GM18909 (cell line): ENCODE measurements around the gene TSPAN17.
"Not testable (repeated sequence)": the region's sequence is repeated elsewhere in the genome, so short reads cannot be mapped to it uniquely, and the experiment has no call there.

Experiments used
- ATAC-seq: cut with Tn5 transposase; IDR thresholded peaks from one replicate; pipeline ENCODE4 v1.9.1; 2021; ENCODE audit warnings: mild to moderate bottlenecking; ENCODE audit not compliant: unreplicated experiment, poor library complexity

TSPAN17 gene

DNA sequence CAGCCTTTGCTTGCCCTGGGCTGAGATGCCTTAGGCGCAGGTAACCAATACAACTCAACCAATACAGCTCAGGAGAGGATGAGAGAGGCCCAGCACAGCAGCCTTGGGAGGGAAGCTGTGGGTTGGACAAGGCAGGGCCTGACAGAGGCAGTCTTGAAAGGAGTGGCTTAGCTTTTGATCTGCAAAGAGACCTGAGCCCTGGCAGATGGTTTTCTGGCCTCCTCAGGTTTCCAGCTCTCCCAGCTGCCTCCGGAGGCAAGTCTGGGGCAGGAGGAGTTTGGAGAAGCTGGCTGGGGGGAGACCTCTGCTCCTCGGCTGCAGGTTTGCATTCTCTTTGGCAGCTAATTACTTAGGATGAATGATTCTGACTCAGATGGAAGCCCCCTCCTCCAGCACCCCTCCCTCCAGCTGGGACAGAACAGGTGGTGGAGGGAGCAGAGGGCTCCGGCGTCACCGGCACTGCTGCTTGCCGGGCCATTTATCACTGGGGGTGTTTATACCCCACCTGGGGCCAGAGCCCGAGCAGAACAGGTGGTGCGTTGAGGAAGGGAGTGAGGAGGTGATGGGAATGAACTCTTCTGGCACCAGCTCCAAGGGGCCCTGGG, 50.8 kb downstream of the TSPAN17 start:
- no peak for ATAC-seq

DNA sequence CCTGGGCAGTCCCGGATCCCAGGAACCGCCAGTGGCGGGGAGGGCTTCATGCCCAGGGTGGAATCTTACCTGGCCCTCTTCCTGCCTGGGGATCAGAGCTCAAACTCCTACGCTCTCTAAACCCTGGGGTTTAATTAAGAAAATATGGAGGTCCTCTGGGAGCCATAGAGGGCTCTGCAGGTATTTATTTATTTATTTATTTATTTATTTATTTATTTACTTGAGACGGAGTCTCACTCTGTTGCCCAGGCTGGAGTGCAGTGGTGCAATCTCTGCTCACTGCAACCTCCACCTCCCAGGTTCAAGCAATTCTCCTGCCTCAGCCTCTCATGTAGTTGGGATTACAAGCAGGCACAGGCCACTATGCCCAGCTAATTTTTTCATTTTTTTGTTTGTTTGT, 52.2 kb downstream of the TSPAN17 start:
- not testable (repeated sequence) for ATAC-seq

DNA sequence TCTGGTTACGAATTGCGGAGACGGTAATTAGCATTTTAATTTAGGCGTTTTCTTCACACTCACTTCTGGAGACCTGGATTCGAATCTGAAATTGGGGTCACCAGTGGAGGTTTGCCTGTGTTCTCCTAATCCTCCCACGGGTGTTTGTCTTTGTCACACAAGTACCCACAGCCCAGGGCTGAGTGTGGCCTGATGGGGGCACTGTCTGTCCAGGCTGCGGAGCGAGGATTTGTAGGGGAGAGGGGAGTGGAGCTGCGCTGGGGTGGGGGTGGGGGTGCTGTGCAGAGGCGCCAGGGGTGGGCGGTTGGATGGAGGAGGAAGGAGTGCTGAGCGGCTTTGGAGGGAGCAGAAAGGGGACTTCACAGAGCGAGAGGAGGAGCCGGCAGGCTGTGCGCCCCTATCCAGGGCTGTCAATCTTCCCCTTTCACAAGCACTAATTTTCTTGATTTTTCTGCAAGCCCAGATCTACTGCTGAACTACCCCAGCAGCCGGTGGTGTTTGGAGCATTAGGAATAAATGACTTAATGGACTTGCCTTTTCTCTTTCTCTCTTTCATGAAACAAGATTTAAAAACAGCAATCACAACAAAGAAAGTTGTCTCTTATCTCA, 53.1 kb downstream of the TSPAN17 start:
- ATAC-seq = no peak

DNA sequence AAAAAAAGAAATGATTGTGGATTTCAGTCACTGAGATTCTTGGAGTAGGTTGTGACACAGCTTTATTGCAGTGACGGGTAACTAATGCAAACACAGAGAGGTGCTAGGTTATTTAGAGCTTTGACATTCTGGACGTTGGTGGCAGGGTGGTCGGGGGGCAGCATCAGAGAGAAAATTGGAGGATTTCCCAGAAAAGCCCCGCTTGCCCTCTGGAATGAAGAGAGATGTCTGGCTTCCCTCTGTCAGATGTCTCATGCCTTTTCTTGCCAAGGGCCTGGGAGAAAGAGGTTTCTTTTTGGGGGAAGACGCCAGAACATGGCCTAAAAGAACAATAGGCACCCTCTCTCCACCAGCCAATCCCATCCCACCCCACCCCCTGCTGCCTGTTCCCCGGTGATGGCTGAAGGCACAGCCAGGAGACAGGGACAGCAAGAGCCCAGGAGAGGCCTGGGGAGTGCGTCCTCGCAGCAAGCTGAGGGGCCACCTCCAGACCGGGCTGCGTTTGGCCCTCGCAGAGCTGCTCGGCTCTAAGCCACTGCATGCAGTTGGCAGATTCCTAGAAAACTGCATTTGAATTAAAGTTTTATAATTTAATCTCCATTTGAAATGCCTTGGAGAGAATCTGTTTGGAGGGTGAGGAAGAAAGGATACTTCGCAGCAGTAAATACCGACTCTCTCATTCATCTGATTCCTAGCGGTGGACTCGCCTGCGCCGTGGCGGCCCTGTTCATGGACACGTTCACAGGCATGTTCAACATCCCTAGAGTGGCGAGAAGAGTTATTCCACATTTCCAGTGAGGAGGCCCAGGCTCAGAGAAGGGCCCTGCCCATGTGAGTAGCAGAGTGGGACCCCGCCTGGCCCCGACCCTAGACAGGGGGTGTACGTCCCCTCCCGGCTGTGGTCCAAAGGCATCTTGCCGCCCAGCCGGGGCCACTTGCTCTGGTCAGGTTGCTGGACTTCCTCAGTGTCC, 55.7 kb downstream of the TSPAN17 start:
- no peak for ATAC-seq

DNA sequence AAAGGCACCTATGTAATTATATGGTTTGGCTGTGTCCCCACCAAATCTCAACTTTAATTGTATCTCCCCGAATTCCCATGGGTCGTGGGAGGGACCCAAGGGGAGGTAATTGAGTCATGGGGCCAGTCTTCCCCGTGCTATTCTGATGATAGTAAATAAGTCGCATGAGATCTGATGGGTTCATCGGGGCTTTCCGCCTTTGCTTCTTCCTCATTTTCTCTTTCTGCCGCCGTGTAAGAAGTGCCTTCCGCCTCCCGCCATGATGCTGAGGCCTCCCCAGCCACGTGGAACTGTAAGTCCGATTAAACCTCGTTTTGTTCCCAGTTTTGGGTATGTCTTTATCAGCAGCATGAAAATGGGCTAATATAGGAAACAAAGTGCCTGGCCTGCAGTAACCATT, 56.6 kb downstream of the TSPAN17 start:
- no peak for ATAC-seq

DNA sequence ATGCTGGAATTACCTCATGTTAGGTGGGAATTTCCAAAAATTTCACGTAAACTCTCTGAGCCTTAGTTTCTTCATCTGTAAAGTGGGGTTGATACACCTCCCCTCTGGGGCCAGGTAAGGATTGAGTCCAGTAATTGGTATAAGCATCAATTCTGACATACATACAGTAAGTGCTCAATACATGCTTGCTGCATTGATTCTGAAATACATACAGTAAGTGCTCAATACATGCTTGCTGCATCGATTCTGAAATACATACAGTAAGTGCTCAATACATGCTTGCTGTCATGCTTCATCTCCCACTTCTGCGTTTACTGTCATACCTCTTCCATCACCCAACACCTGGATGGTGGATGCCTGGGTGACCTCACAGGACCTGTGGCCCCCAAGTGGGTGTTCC, 57.1 kb downstream of the TSPAN17 start:
- ATAC-seq = no peak

DNA sequence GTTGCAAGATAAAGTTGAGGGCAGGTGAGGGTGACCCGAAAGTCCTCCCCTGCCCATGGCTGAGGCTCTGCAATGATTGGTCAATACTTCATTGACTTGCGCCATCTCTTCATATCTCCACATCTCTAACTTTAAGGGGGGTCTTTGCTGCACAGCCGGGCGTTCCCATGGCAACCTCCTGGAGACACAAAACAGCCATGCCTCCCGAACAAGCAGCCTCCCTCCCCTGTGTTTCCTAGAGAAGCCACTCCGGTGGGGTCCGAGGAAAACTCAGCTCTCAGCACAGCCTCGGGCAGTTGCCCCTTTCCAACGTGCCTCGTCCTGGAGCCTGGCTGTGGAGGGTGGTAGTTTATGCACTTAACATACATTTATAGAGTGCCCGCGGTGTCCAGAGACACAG, 57.5 kb downstream of the TSPAN17 start:
- no peak for ATAC-seq
